GM08714 (cell line): ENCODE results near the gene CIT.
A peak's percentile ranks its signal among the peaks of the same experiment; 100 is the strongest.
"Not testable (repeated sequence)": the region's sequence is repeated elsewhere in the genome, so short reads cannot be mapped to it uniquely, and the experiment has no call there.

ENCODE experiments used
- H3K4me3 ChIP-seq: fragments of 200-500 bp; sonication (Bioruptor generic); 2 replicates; pipeline ENCODE4 v1.5.1; 2014; ENCODE audit warnings: mild to moderate bottlenecking, low read length, inconsistent platforms
- ZNF274 ChIP-seq: IDR thresholded peaks from 2 replicates; pipeline ENCODE4 v1.6.1; 2012; ENCODE audit warnings: mild to moderate bottlenecking, low read depth, low read length

The CIT gene

GRCh38 chr12:119876761-119877638 lies at the start of gene CIT:
TSS of gene CIT (minus strand) at chr12:119877320. CDS start at chr12:119876168, 1,152 bp downstream.
- H3K4me3 ChIP-seq: peak within 1 kb of the TSS; percentile 85
- TF ChIP-seq ZNF274: no peak

GRCh38 chr12:119925269-119925668 lies 48.1 kb upstream of the CIT start:
- TF ChIP-seq ZNF274: no peak
- H3K4me3 ChIP-seq: no peak overlapping the region

GRCh38 chr12:119920064-119920463 lies 42.9 kb upstream of the CIT start:
- no peak for TF ChIP-seq ZNF274
- no peak overlapping the region for H3K4me3 ChIP-seq

- H3K4me3 ChIP-seq: no peak overlapping the region
- no peak for TF ChIP-seq ZNF274
These were observed 38.9 kb upstream of the CIT start for GRCh38 chr12:119915894-119916510.

GRCh38 chr12:119914666-119915065 lies 37.5 kb upstream of the CIT start:
- TF ChIP-seq ZNF274: no peak
- no peak overlapping the region for H3K4me3 ChIP-seq

- H3K4me3 ChIP-seq: no peak overlapping the region
- no peak for TF ChIP-seq ZNF274
These were observed 36.6 kb upstream of the CIT start for GRCh38 chr12:119913536-119914330.

GRCh38 chr12:119911182-119911581 lies 34.1 kb upstream of the CIT start:
- no peak for TF ChIP-seq ZNF274
- H3K4me3 ChIP-seq: no peak overlapping the region

GRCh38 chr12:119910586-119910985 lies 33.5 kb upstream of the CIT start:
- no peak overlapping the region for H3K4me3 ChIP-seq
- no peak for TF ChIP-seq ZNF274

- no peak overlapping the region for H3K4me3 ChIP-seq
- no peak for TF ChIP-seq ZNF274
These were observed 25.0 kb upstream of the CIT start for GRCh38 chr12:119902084-119902509.

- no peak overlapping the region for H3K4me3 ChIP-seq
- no peak for TF ChIP-seq ZNF274
These were observed 24.6 kb upstream of the CIT start for GRCh38 chr12:119901670-119902069.

- H3K4me3 ChIP-seq: no peak overlapping the region
- no peak for TF ChIP-seq ZNF274
These were observed 17.8 kb upstream of the CIT start for GRCh38 chr12:119894916-119895315.

GRCh38 chr12:119892611-119893010 lies 15.5 kb upstream of the CIT start:
- not testable (repeated sequence) for H3K4me3 ChIP-seq

GRCh38 chr12:119885549-119885948 lies 8.4 kb upstream of the CIT start:
- no peak for TF ChIP-seq ZNF274
- H3K4me3 ChIP-seq: no peak overlapping the region

- not testable (repeated sequence) for H3K4me3 ChIP-seq
These were observed 6.7 kb upstream of the CIT start for GRCh38 chr12:119883791-119884190.

GRCh38 chr12:119883237-119883636 lies 6.1 kb upstream of the CIT start:
- no peak for TF ChIP-seq ZNF274
- H3K4me3 ChIP-seq: no peak overlapping the region
